ENCODE measurements around the gene COX4I2. TPM values are rescaled to one million over a fixed set of nuclear protein-coding genes. Genes with fewer than 3 reads are reported as not detected.

COX4I2 gene
- total and polyA plus RNA-seq, 2 donors from 2014 or later, result 1.3 to 6.9 TPM

DNA sequence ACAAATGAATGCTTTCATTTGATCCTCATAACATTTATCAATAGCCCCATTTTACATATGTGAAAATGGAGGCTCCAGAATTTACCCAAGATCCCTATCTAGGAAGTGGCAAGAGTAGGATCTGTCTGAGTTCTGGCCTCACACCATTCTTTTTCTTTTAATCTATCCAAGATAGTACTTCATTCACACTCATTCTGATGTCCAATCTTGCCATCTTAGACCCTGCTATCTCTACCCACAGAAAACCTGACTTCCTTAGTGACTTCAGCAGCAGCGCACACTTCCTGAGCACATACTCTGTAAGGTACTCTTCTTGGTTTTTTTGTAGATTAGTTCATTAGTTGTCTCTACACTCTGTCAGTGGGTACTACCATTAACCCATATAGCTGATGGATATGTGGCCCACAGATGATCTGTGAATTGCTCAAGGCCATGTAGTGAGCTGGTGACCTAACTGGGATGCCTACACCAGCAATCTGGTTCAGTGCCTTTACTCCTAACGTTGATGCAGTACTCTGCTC lies 36.3 kb downstream of the COX4I2 start:
- TF ChIP-seq, protein P1, sequence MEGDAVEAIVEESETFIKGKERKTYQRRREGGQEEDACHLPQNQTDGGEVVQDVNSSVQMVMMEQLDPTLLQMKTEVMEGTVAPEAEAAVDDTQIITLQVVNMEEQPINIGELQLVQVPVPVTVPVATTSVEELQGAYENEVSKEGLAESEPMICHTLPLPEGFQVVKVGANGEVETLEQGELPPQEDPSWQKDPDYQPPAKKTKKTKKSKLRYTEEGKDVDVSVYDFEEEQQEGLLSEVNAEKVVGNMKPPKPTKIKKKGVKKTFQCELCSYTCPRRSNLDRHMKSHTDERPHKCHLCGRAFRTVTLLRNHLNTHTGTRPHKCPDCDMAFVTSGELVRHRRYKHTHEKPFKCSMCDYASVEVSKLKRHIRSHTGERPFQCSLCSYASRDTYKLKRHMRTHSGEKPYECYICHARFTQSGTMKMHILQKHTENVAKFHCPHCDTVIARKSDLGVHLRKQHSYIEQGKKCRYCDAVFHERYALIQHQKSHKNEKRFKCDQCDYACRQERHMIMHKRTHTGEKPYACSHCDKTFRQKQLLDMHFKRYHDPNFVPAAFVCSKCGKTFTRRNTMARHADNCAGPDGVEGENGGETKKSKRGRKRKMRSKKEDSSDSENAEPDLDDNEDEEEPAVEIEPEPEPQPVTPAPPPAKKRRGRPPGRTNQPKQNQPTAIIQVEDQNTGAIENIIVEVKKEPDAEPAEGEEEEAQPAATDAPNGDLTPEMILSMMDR (IDR thresholded peaks at IDR 0.05; ENCODE audit: borderline replicate concordance, extremely low read depth, insufficient read depth), result no peak
- H3K27ac ChIP-seq (ENCODE audit: low read depth in 2 of 2, low read length in 2 of 2), result peak overlapping the region; percentile 58 to 81

DNA sequence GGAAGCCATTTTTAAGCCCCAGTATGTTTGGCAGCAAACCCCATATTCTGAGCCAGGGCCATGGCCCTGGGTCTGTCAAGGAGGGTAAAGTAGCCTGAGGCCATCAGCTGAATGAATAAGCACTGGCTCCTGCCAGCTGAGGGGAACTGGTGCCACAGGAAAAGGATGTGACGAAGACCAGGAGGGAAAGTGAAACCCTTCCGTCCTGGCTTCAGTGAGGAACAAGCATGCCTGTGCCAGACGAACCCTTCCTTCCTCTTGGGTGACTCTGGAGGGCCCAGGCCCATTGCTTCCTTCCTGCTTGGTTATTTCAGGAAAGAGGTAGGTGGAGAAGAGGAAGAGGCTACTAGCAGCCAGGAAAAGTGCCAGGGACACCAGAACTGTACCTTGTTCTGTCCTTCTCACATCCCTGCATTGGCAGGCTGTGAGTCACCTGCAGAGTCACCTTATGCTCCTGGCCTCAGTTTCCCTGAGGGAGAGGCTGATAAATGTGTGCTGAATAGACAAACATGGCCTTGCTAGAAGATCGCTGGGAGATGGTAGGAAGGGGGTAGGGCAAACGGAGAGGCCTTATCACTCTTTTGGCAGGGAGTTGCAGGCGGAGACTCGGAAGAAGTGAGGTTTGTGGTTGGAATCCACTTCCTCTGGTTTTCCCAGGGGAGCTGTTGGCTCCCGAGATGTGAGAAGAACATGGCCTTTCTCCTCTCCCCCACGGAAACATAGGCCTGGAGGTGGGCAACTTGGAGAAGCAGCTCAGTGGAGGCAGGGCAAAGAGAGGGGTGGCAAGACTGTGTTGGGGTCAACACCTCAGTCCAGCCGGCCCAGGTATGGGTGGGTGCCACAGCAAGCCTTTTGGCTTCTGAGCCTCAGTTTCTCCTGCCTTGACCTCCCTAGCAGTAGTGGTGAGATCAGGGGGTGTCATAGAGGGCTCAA lies 37.4 kb downstream of the COX4I2 start:
- no peaks in the 10 kb centered on the region for H3K9me3 ChIP-seq (ENCODE audit: control insufficient read depth in 2 of 3, insufficient read depth in 1 of 3, low read length in 3 of 3)
- DNase-seq (peak in 2 of 5 donors; percentile 65 to 82), FAIRE-seq (no peak)
- H3K27ac ChIP-seq (ENCODE audit: low read depth in 2 of 2, low read length in 2 of 2), result peak overlapping the region; percentile 81 to 86
- intact Hi-C loops (cut with DNase I), result no loop called here
- H3K4me3 ChIP-seq (ENCODE audit: low read length in 3 of 3), result peak overlapping the region in 1 of 3 donors; percentile 30
- H3K36me3 ChIP-seq (ENCODE audit: control insufficient read depth in 2 of 3, insufficient read depth in 3 of 3, low read length in 3 of 3), result peaks cover 0 to 10% (median 0%) of the 10 kb centered on the region in 3 donors
- H3K27me3 ChIP-seq (ENCODE audit: control insufficient read depth, insufficient read depth, low read length), result no peaks in the 10 kb centered on the region
- H3K9ac ChIP-seq (ENCODE audit: low read length in 3 of 3), result peak overlapping the region in 1 of 3 donors; percentile 62
- TF ChIP-seq, protein P1 (IDR thresholded peaks at IDR 0.05; ENCODE audit: borderline replicate concordance, extremely low read depth, insufficient read depth), result no peak
- H3K4me1 ChIP-seq (ENCODE audit: control insufficient read depth in 2 of 3, insufficient read depth in 2 of 3, low read depth in 1 of 3, low read length in 3 of 3), result peaks cover 2 to 85% (median 69%) of the 10 kb centered on the region in 3 donors

More for the DNA sequence above, 36.3 kb downstream of the COX4I2 start:
- Histone ChIP-seq H3K4me3 (ENCODE audit: low read length in 3 of 3) (no peak overlapping the region), H3K9ac (ENCODE audit: low read length in 3 of 3) (peak overlapping the region in 1 of 3 donors; percentile 22), H3K9me3 (ENCODE audit: control insufficient read depth in 2 of 3, insufficient read depth in 1 of 3, low read length in 3 of 3) (no peaks in the 10 kb centered on the region), H3K27me3 (ENCODE audit: control insufficient read depth, insufficient read depth, low read length) (no peaks in the 10 kb centered on the region), H3K36me3 (ENCODE audit: control insufficient read depth in 2 of 3, insufficient read depth in 3 of 3, low read length in 3 of 3) (peaks cover 0 to 10% (median 0%) of the 10 kb centered on the region in 3 donors), H3K4me1 (ENCODE audit: control insufficient read depth in 2 of 3, insufficient read depth in 2 of 3, low read depth in 1 of 3, low read length in 3 of 3) (peaks cover 0 to 85% (median 73%) of the 10 kb centered on the region in 3 donors)
- DNase-seq, result no peak
- no peak for FAIRE-seq
- intact Hi-C loops (cut with DNase I), result no loop called here

DNA sequence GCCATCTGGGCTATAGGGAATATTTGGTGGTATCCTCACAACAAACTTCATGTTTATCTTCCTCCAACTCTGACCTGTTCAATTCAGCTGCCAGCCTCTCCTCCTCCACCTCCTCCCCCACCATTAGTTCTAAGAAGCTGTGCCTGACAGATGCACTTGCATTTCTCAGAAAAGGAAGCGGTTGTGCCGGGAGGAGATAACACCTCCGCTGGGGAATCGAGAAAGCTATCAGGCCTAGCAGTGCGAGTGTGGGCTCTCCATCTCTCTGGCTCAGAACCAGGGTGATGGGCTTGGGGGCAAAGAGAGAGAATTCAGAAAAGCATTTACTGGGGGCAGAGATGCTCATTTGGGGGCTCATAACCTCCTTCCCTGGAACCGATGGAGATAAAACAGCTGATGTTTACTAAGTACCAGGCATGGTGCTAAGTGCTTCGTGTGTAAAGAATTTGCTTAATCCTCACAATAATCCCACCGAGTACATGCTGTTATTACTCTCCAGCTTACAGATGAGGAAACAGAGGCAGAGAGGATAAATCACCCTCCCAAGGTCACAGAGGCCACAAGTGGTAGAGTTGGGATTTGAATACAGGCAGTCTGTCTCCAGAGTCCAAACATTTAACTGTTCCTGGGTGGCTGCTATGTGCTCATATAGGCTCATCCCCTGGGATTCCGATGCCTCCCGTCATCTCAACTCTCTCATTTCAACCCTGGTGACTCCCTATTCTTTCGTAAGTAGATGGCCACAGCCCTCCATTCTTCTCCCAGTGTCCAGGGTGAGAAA lies 38.3 kb downstream of the COX4I2 start:
- Histone ChIP-seq H3K4me3 (ENCODE audit: low read length in 3 of 3) (no peak overlapping the region), H3K4me1 (ENCODE audit: control insufficient read depth in 2 of 3, insufficient read depth in 2 of 3, low read depth in 1 of 3, low read length in 3 of 3) (peaks cover 2 to 85% (median 71%) of the 10 kb centered on the region in 3 donors), H3K9me3 (ENCODE audit: control insufficient read depth in 2 of 3, insufficient read depth in 1 of 3, low read length in 3 of 3) (no peaks in the 10 kb centered on the region), H3K9ac (ENCODE audit: low read length in 3 of 3) (peak overlapping the region in 1 of 3 donors; percentile 62), H3K27me3 (ENCODE audit: control insufficient read depth, insufficient read depth, low read length) (no peaks in the 10 kb centered on the region), H3K27ac (ENCODE audit: low read depth in 2 of 2, low read length in 2 of 2) (peak overlapping the region; percentile 81 to 86), H3K36me3 (ENCODE audit: control insufficient read depth in 2 of 3, insufficient read depth in 3 of 3, low read length in 3 of 3) (peaks cover 0 to 10% (median 0%) of the 10 kb centered on the region in 3 donors)
- intact Hi-C loops (cut with DNase I), result no loop called here
- no peak for FAIRE-seq
- TF ChIP-seq, protein P1 (IDR thresholded peaks at IDR 0.05; ENCODE audit: borderline replicate concordance, extremely low read depth, insufficient read depth), result no peak
- DNase-seq, result peak in 1 of 5 donors; percentile 45
